Naive thymus-derived CD4-positive, alpha-beta T cell (primary cell): ENCODE measurements around the gene LVRN. TPM values are rescaled to one million over a fixed set of nuclear protein-coding genes. Genes with fewer than 3 reads are reported as not detected.
A peak's percentile ranks its signal among the peaks of the same experiment; 100 is the strongest.
"Not testable (repeated sequence)": the region's sequence is repeated elsewhere in the genome, so short reads cannot be mapped to it uniquely, and the experiment has no call there.

Experiments used
- ATAC-seq: fragments of 150-1000 bp; cut with Tn5 transposase; 2 replicates; pipeline ENCODE4 v1.10.0; 2021; ENCODE audit warnings: mild to moderate bottlenecking, moderate library complexity
- CTCF ChIA-PET: fragments of 350-600 bp; sonication (Branson Sonifier 250); formaldehyde crosslinking; loops from one replicate; lab custom pipeline; 2021; ENCODE audit warnings: antibody characterized with exemption; lab: Charles Lee
- POLR2A ChIA-PET: fragments of 350-600 bp; sonication (Branson Sonifier 250); formaldehyde crosslinking; loops from one replicate; lab custom pipeline; 2021; ENCODE audit warnings: antibody characterized with exemption, inconsistent platforms; lab: Charles Lee
- DNase-seq, 9 donors: peaks; one replicate each; pipeline versions ENCODE4 v3.0.0 to v3.0.0-alpha.2; 2020 to 2022; ENCODE audit warnings: mixed read lengths in 1 of 9
- H3K27ac ChIP-seq: one replicate; pipeline ENCODE4 v1.7.0; 2013; ENCODE audit warnings: mild to moderate bottlenecking, low read depth, low read length, moderate library complexity
- H3K27me3 ChIP-seq, 2 donors: one replicate each; pipeline ENCODE4 v1.7.0; 2013; ENCODE audit warnings: low read length in 2 of 2, mild to moderate bottlenecking in 2 of 2, moderate library complexity in 2 of 2; ENCODE audit not compliant: control insufficient read depth in 2 of 2, insufficient read depth in 2 of 2
- H3K36me3 ChIP-seq, 3 experiments: 1 replicate in 2 of 3; 2 replicates in 1 of 3; pipeline ENCODE4 v1.7.0; 2013; ENCODE audit warnings: low read length in 3 of 3, mild to moderate bottlenecking in 3 of 3, moderate library complexity in 1 of 3; ENCODE audit not compliant: insufficient read depth in 3 of 3, control insufficient read depth in 2 of 3
- H3K4me1 ChIP-seq, 2 donors: one replicate each; pipeline ENCODE4 v1.7.0; 2013; ENCODE audit warnings: low read length in 2 of 2, mild to moderate bottlenecking in 2 of 2, moderate library complexity in 1 of 2; ENCODE audit not compliant: control insufficient read depth in 2 of 2, insufficient read depth in 2 of 2
- H3K4me3 ChIP-seq: 2 replicates; pipeline ENCODE4 v1.7.0; 2013; ENCODE audit warnings: mild to moderate bottlenecking, low read length
- H3K9me3 ChIP-seq, 3 experiments: 1 replicate in 2 of 3; 2 replicates in 1 of 3; pipeline ENCODE4 v1.7.0; 2013; ENCODE audit warnings: low read length in 3 of 3; ENCODE audit not compliant: control insufficient read depth in 2 of 3
- H3K27ac Mint-ChIP-seq, 9 donors: one replicate each; pipeline ENCODE4 v1.8.0; 2020 to 2022; ENCODE audit warnings: mixed read lengths in 9 of 9, mild to moderate bottlenecking in 8 of 9, moderate library complexity in 5 of 9, inconsistent platforms in 2 of 9
- H3K27me3 Mint-ChIP-seq, 5 donors: one replicate each; pipeline ENCODE4 v1.8.0; 2021 to 2022; ENCODE audit warnings: mixed read lengths in 5 of 5, mild to moderate bottlenecking in 1 of 5
- H3K36me3 Mint-ChIP-seq, 5 donors: one replicate each; pipeline ENCODE4 v1.8.0; 2020 to 2022; ENCODE audit warnings: mixed read lengths in 5 of 5, mild to moderate bottlenecking in 3 of 5, inconsistent platforms in 1 of 5
- H3K4me1 Mint-ChIP-seq, 7 donors: one replicate each; pipeline ENCODE4 v1.8.0; 2020 to 2022; ENCODE audit warnings: mixed read lengths in 7 of 7, mild to moderate bottlenecking in 3 of 7, inconsistent platforms in 1 of 7
- H3K4me3 Mint-ChIP-seq, 10 donors: one replicate each; pipeline ENCODE4 v1.8.0; 2020 to 2022; ENCODE audit warnings: mild to moderate bottlenecking in 10 of 10, mixed read lengths in 10 of 10, moderate library complexity in 6 of 10, inconsistent platforms in 2 of 10
- H3K9me3 Mint-ChIP-seq, 11 donors: one replicate each; pipeline ENCODE4 v1.8.0; 2020 to 2022; ENCODE audit warnings: mixed read lengths in 11 of 11, mild to moderate bottlenecking in 4 of 11, inconsistent platforms in 1 of 11, moderate library complexity in 1 of 11
- intact Hi-C, 2 donors: fragments of 100-400 bp; cut with micrococcal nuclease; formaldehyde crosslinking; loops; one replicate each; pipeline ENCODE4 v1.15.1; 2023
- polyA plus RNA-seq, 2 donors: library from polyadenylated mRNA; unstranded; fragments of 300-500 nt; fragmentation: Illumina TruSeq; gene quantifications; one replicate each; pipeline ENCODE4 v1.2.3, GENCODE V29; 2021
- total RNA-seq, 6 experiments: library from RNA in 5 of 6; stranded (reverse) in 5 of 6; gene quantifications; 1 replicate in 5 of 6; 2 replicates in 1 of 6; pipeline ENCODE4 v1.2.3 and lab custom pipeline; 2021 to 2026

LVRN gene
- total RNA-seq = under 1 TPM in 1 of 5 experiments, not detected in 4; 0.16 TPM
- not detected for polyA plus RNA-seq
- total RNA-seq (lab: John Stamatoyannopoulos, UW) = not detected

- no peak within 1 kb of the TSS for H3K4me3 ChIP-seq
- H3K27ac Mint-ChIP-seq = no peak within 1 kb of the TSS
- peaks cover 0 to 3% of the 10 kb centered on the region in 2 donors for H3K27me3 ChIP-seq
- H3K9me3 Mint-ChIP-seq = peaks cover 0 to 6% (median 0%) of the 10 kb centered on the region in 11 donors
- no peaks in the 10 kb centered on the region for H3K4me1 ChIP-seq
- ChIA-PET CTCF (no interaction called here), POLR2A (no interaction called here)
- H3K27ac ChIP-seq = no peak within 1 kb of the TSS
- H3K4me1 Mint-ChIP-seq = peaks cover 3 to 19% (median 10%) of the 10 kb centered on the region in 7 donors
- H3K36me3 Mint-ChIP-seq = no peaks in the 10 kb centered on the region
- H3K4me3 Mint-ChIP-seq = peak within 1 kb of the TSS in 7 of 10 donors; percentile 28 to 55 (median 46)
- no peak for DNase-seq
- intact Hi-C loops = loop anchor here in 1 of 2 donors (10.0 kb wide), 1 partner anchor 613 kb away; the partner anchor contains the start of gene SEMA6A
- H3K9me3 ChIP-seq = no peaks in the 10 kb centered on the region
- peaks cover 51 to 65% (median 59%) of the 10 kb centered on the region in 5 donors for H3K27me3 Mint-ChIP-seq
- H3K36me3 ChIP-seq = no peaks in the 10 kb centered on the region
- ATAC-seq = no peak
Measured at GRCh38 chr5:115962239-115962564, at the start of gene LVRN. TSS of gene LVRN (plus strand) at chr5:115962475. CDS start at chr5:115962618, 143 bp downstream.

GRCh38 chr5:115913623-115914400, 48.5 kb upstream of the LVRN start:
- H3K4me1 Mint-ChIP-seq, H3K27me3 Mint-ChIP-seq, intact Hi-C loops, H3K4me3 ChIP-seq, H3K4me3 Mint-ChIP-seq, H3K9me3 Mint-ChIP-seq, H3K9me3 ChIP-seq, H3K27ac ChIP-seq, CTCF ChIA-PET, POLR2A ChIA-PET, H3K36me3 ChIP-seq, ATAC-seq, H3K27me3 ChIP-seq, H3K4me1 ChIP-seq, DNase-seq, H3K27ac Mint-ChIP-seq: not testable (repeated sequence)
- H3K36me3 Mint-ChIP-seq = peaks cover 0 to 27% (median 5%) of the 10 kb centered on the region in 5 donors

- Histone ChIP-seq H3K27me3 (no peaks in the 10 kb centered on the region), H3K4me1 (no peaks in the 10 kb centered on the region), H3K4me3 (no peak overlapping the region), H3K27ac (no peak overlapping the region), H3K9me3 (no peaks in the 10 kb centered on the region), H3K36me3 (no peaks in the 10 kb centered on the region)
- Mint-ChIP-seq H3K4me1 (no peaks in the 10 kb centered on the region), H3K4me3 (no peak overlapping the region), H3K27ac (no peak overlapping the region), H3K9me3 (peaks cover 0 to 3% (median 0%) of the 10 kb centered on the region in 11 donors), H3K27me3 (no peaks in the 10 kb centered on the region), H3K36me3 (peaks cover 0 to 9% (median 4%) of the 10 kb centered on the region in 5 donors)
- no peak for ATAC-seq
- CTCF ChIA-PET = interaction anchor here (0.7 kb wide), 1 partner anchor 48 kb away, joined by 4 read pairs; no protein-coding TSS in a partner anchor
- no peak for DNase-seq
- POLR2A ChIA-PET = interaction anchor here (0.7 kb wide), 1 partner anchor 16 kb away, joined by 6 read pairs; no protein-coding TSS in a partner anchor
- intact Hi-C loops = no loop called here
Measured at GRCh38 chr5:115920171-115920725, 42.0 kb upstream of the LVRN start.

- ATAC-seq, intact Hi-C loops, H3K27ac ChIP-seq, CTCF ChIA-PET, H3K27me3 ChIP-seq, POLR2A ChIA-PET, H3K9me3 Mint-ChIP-seq, H3K36me3 Mint-ChIP-seq, H3K4me1 ChIP-seq, DNase-seq, H3K27ac Mint-ChIP-seq, H3K27me3 Mint-ChIP-seq, H3K4me3 ChIP-seq, H3K4me3 Mint-ChIP-seq, H3K36me3 ChIP-seq, H3K4me1 Mint-ChIP-seq, H3K9me3 ChIP-seq: not testable (repeated sequence)
Measured at GRCh38 chr5:115928578-115929407, 33.5 kb upstream of the LVRN start.

GRCh38 chr5:115930171-115930570, 32.1 kb upstream of the LVRN start:
- ATAC-seq, H3K9me3 Mint-ChIP-seq, H3K9me3 ChIP-seq, DNase-seq, H3K4me3 ChIP-seq, H3K27ac ChIP-seq, POLR2A ChIA-PET, H3K4me1 ChIP-seq, H3K27me3 Mint-ChIP-seq, H3K4me1 Mint-ChIP-seq, H3K27ac Mint-ChIP-seq, H3K36me3 ChIP-seq, intact Hi-C loops, H3K27me3 ChIP-seq, H3K36me3 Mint-ChIP-seq, H3K4me3 Mint-ChIP-seq, CTCF ChIA-PET: not testable (repeated sequence)

- Histone ChIP-seq H3K4me1 (no peaks in the 10 kb centered on the region), H3K9me3 (no peaks in the 10 kb centered on the region), H3K27me3 (no peaks in the 10 kb centered on the region), H3K27ac (no peak overlapping the region), H3K36me3 (no peaks in the 10 kb centered on the region), H3K4me3 (no peak overlapping the region)
- no peak for DNase-seq
- intact Hi-C loops = no loop called here
- H3K4me1 Mint-ChIP-seq = peaks cover 0 to 1% (median 0%) of the 10 kb centered on the region in 7 donors
- H3K27me3 Mint-ChIP-seq = peaks cover 0 to 4% (median 0%) of the 10 kb centered on the region in 5 donors
- CTCF ChIA-PET = no interaction called here
- POLR2A ChIA-PET = no interaction called here
- H3K4me3 Mint-ChIP-seq = no peak overlapping the region
- H3K9me3 Mint-ChIP-seq = no peaks in the 10 kb centered on the region
- no peaks in the 10 kb centered on the region for H3K36me3 Mint-ChIP-seq
- no peak overlapping the region for H3K27ac Mint-ChIP-seq
- ATAC-seq = no peak
Measured at GRCh38 chr5:115930630-115931337, 31.5 kb upstream of the LVRN start.
